Posterior cingulate gyrus (tissue), 11 donors: Measurements from ENCODE around the gene GALNTL6.

ENCODE experiments used
- DNase-seq, 10 donors: peaks; one replicate each; pipeline versions ENCODE4 v3.0.0 to v3.0.0-alpha.2; 2020 to 2021; ENCODE audit warnings: mixed read lengths in 3 of 10
- intact Hi-C: fragments of 100-400 bp; cut with DNase I; formaldehyde crosslinking; loops from one replicate; pipeline ENCODE4 v1.15.1; 2023

The GALNTL6 gene

DNA sequence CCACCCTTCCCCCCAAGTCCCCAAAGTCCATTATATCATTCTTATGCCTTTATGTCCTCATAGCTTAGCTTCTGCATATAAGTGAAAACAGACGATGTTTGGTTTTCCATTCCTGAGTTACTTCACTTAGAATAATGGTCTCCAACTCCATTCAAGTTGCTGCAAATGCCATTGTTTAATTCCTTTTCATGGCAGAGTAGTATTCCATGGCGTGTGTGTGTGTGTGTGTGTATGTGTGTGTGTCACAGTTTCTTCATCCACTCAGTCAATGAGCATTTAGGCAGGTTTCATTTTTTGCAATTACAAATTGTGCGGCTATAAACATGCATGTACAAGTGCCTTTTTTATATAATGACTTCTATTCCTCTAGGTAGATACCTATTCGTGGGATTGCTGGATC is 1248.0 kb downstream of the GALNTL6 start:
- intact Hi-C loops, result no loop called here
- no peak for DNase-seq

- intact Hi-C loops, result no loop called here
- DNase-seq, result no peak
Measured at GRCh38 chr4:173073939-173074500, 1260.8 kb downstream of the GALNTL6 start.

DNA sequence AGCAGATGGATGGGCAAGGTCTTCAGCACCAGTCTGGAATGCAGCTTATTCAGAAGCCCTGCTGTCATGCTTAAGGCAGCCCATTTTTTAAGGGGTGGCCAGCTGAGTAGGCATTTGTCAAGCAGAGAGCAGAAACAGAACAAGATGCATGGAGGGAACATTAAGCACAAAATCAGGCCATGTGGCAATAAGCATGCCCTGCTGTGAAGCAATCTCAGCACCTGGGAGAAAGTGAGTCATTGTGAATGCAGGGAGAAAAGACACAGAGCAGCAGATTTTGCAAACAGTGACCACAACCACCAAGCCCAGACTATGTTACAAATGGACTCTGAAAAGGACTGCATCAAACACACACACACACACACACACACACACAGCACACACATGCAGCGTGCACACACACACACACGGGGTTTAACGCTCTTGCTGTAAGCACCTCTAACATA is 1261.3 kb downstream of the GALNTL6 start:
- intact Hi-C loops, result no loop called here
- peak in 1 of 10 donors; percentile 11 for DNase-seq

GRCh38 chr4:173076903-173077634 is 1263.9 kb downstream of the GALNTL6 start:
- DNase-seq, result no peak
- intact Hi-C loops, result no loop called here

- no peak for DNase-seq
- intact Hi-C loops, result no loop called here
Measured at GRCh38 chr4:173088144-173088543, 1274.9 kb downstream of the GALNTL6 start.
